Caco-2 (cell line): ENCODE data around the gene GPR162. TPM values are rescaled to one million over a fixed set of nuclear protein-coding genes. Genes with fewer than 3 reads are reported as not detected.

Experiments
- total RNA-seq: library from RNA; stranded (reverse); gene quantifications from 2 replicates; pipeline ENCODE4 v1.2.3, GENCODE V29; 2022

Gene GPR162
- total RNA-seq, 1 experiment from 2014 or later: 1.2 TPM

Other genes with a start within 250 kb of the GPR162 start
- gene CHD4, start 214.4 kb upstream of the GPR162 start, total RNA-seq: 223 and 229 TPM in 2 replicates
- gene LPAR5, start 185.9 kb upstream of the GPR162 start, total RNA-seq: 0.19 and 0.20 TPM in 2 replicates
- gene ACRBP, start 174.4 kb upstream of the GPR162 start, total RNA-seq: 0.73 and 1.3 TPM in 2 replicates
- 31.6 and 32.8 TPM in 2 replicates for gene ING4, start 158.7 kb upstream of the GPR162 start, total RNA-seq
- 119 and 127 TPM in 2 replicates for gene ZNF384, start 132.4 kb upstream of the GPR162 start, total RNA-seq
- 0.37 and 0.48 TPM in 2 replicates for gene PIANP, start 121.0 kb upstream of the GPR162 start, total RNA-seq
- 56.8 and 61.9 TPM in 2 replicates for gene COPS7A, start 97.8 kb upstream of the GPR162 start, total RNA-seq
- gene MLF2, start 68.7 kb upstream of the GPR162 start, total RNA-seq: 303 and 309 TPM in 2 replicates
- 264 and 285 TPM in 2 replicates for gene PTMS, start 55.5 kb upstream of the GPR162 start, total RNA-seq
- gene LAG3, start 49.3 kb upstream of the GPR162 start, total RNA-seq: 1.9 and 3.2 TPM in 2 replicates
- not detected in 2 replicates for gene CD4, start 32.3 kb upstream of the GPR162 start, total RNA-seq
- gene P3H3, start 6.6 kb downstream of the GPR162 start, total RNA-seq: 25.1 and 25.6 TPM in 2 replicates
- 3.9 and 5.1 TPM in 2 replicates for gene GNB3, start 19.1 kb downstream of the GPR162 start, total RNA-seq
- gene CDCA3, start 29.5 kb downstream of the GPR162 start, total RNA-seq: 147 and 152 TPM in 2 replicates
- gene USP5, start 30.3 kb downstream of the GPR162 start, total RNA-seq: 226 and 230 TPM in 2 replicates
- gene TPI1, start 45.7 kb downstream of the GPR162 start, total RNA-seq: 1,141 and 1,254 TPM in 2 replicates
- gene SPSB2, start 51.5 kb downstream of the GPR162 start, total RNA-seq: 23.7 and 24.7 TPM in 2 replicates
- 7.8 and 8.6 TPM in 2 replicates for gene LRRC23, start 83.0 kb downstream of the GPR162 start, total RNA-seq
- gene ENO2, start 92.8 kb downstream of the GPR162 start, total RNA-seq: 23.2 and 25.3 TPM in 2 replicates
- 126 TPM in 2 replicates for gene ATN1, start 106.1 kb downstream of the GPR162 start, total RNA-seq
- gene RNU7-1, start 122.0 kb downstream of the GPR162 start, total RNA-seq: not detected in 2 replicates
- 111 TPM in 2 replicates for gene C12orf57, start 122.2 kb downstream of the GPR162 start, total RNA-seq
- gene PTPN6, start 129.5 kb downstream of the GPR162 start, total RNA-seq: 43.9 and 54.8 TPM in 2 replicates
- gene PHB2, start 148.8 kb downstream of the GPR162 start, total RNA-seq: 411 and 479 TPM in 2 replicates
- 149 and 161 TPM in 2 replicates for gene EMG1, start 149.1 kb downstream of the GPR162 start, total RNA-seq
- 142 and 155 TPM in 2 replicates for gene LPCAT3, start 196.7 kb downstream of the GPR162 start, total RNA-seq
- 5.3 and 6.1 TPM in 2 replicates for gene C1S, start 238.9 kb downstream of the GPR162 start, total RNA-seq